CD8-positive, alpha-beta memory T cell (primary cell): Measurements from ENCODE around the gene ETDB. TPM values are rescaled to one million over a fixed set of nuclear protein-coding genes. Genes with fewer than 3 reads are reported as not detected.
"Not testable (repeated sequence)": the region's sequence is repeated elsewhere in the genome, so short reads cannot be mapped to it uniquely, and the experiment has no call there.

ENCODE experiments used
- CTCF ChIA-PET: fragments of 350-600 bp; sonication (Branson Sonifier 250); formaldehyde crosslinking; loops from one replicate; lab custom pipeline; 2021; ENCODE audit warnings: antibody characterized with exemption; lab: Charles Lee
- POLR2A ChIA-PET: fragments of 350-600 bp; sonication (Branson Sonifier 250); formaldehyde crosslinking; loops from one replicate; lab custom pipeline; 2021; ENCODE audit warnings: antibody characterized with exemption; lab: Charles Lee
- DNase-seq, 5 donors: peaks; one replicate each; pipeline versions ENCODE4 v3.0.0 to v3.0.0-alpha.2; 2020 to 2022; ENCODE audit warnings: mixed read lengths in 1 of 5
- H3K27ac ChIP-seq: one replicate; pipeline ENCODE4 v1.7.0; 2013; ENCODE audit warnings: low read depth, mild to moderate bottlenecking, low read length, moderate library complexity
- H3K27me3 ChIP-seq: 2 replicates; pipeline ENCODE4 v1.7.0; 2013; ENCODE audit warnings: low read length, mild to moderate bottlenecking; ENCODE audit not compliant: insufficient read depth, poor library complexity, severe bottlenecking
- H3K36me3 ChIP-seq: 2 replicates; pipeline ENCODE4 v1.7.0; 2013; ENCODE audit warnings: mild to moderate bottlenecking, low read length, moderate library complexity; ENCODE audit not compliant: insufficient read depth
- H3K4me1 ChIP-seq: 2 replicates; pipeline ENCODE4 v1.7.0; 2013; ENCODE audit warnings: mild to moderate bottlenecking, low read length, moderate library complexity; ENCODE audit not compliant: insufficient read depth
- H3K4me3 ChIP-seq: 2 replicates; pipeline ENCODE4 v1.7.0; 2013; ENCODE audit warnings: mild to moderate bottlenecking, low read length
- H3K9me3 ChIP-seq: 2 replicates; pipeline ENCODE4 v1.7.0; 2013; ENCODE audit warnings: mild to moderate bottlenecking, low read length
- H3K27ac Mint-ChIP-seq, 8 donors: one replicate each; pipeline ENCODE4 v1.8.0; 2020 to 2021; ENCODE audit warnings: mixed read lengths in 8 of 8, mild to moderate bottlenecking in 6 of 8, inconsistent platforms in 3 of 8, moderate library complexity in 3 of 8
- H3K27me3 Mint-ChIP-seq, 2 donors: one replicate each; pipeline ENCODE4 v1.8.0; 2020 to 2021; ENCODE audit warnings: mixed read lengths in 2 of 2, mild to moderate bottlenecking in 1 of 2, moderate library complexity in 1 of 2
- H3K36me3 Mint-ChIP-seq, 3 donors: one replicate each; pipeline ENCODE4 v1.8.0; 2020 to 2021; ENCODE audit warnings: mixed read lengths in 3 of 3, inconsistent platforms in 1 of 3, mild to moderate bottlenecking in 1 of 3
- H3K4me1 Mint-ChIP-seq, 3 donors: one replicate each; pipeline ENCODE4 v1.8.0; 2020 to 2021; ENCODE audit warnings: mixed read lengths in 3 of 3, inconsistent platforms in 1 of 3, mild to moderate bottlenecking in 1 of 3
- H3K4me3 Mint-ChIP-seq, 7 donors: one replicate each; pipeline ENCODE4 v1.8.0; 2020 to 2021; ENCODE audit warnings: mixed read lengths in 7 of 7, mild to moderate bottlenecking in 6 of 7, moderate library complexity in 4 of 7, inconsistent platforms in 2 of 7
- H3K9me3 Mint-ChIP-seq, 5 donors: one replicate each; pipeline ENCODE4 v1.8.0; 2020 to 2022; ENCODE audit warnings: mixed read lengths in 5 of 5, mild to moderate bottlenecking in 3 of 5, moderate library complexity in 2 of 5, inconsistent platforms in 1 of 5
- polyA plus RNA-seq: library from polyadenylated mRNA; unstranded; fragments of 300-500 nt; fragmentation: Illumina TruSeq; gene quantifications from one replicate; pipeline ENCODE4 v1.2.3, GENCODE V29; 2021
- total RNA-seq, 2 experiments: library from RNA; stranded (reverse); gene quantifications; one replicate each; pipeline ENCODE4 v1.2.3, GENCODE V29; 2021

The ETDB gene
- not detected for total RNA-seq
- not detected for polyA plus RNA-seq

GRCh38 chrX:135120056-135120576 lies at the start of gene ETDB:
Gene ETDB, minus strand, starts transcription at chrX:135120526. Its CDS starts 1,265 bp downstream, at chrX:135119261.
- H3K4me1 ChIP-seq, H3K27me3 ChIP-seq, H3K27ac Mint-ChIP-seq, H3K9me3 ChIP-seq, H3K4me1 Mint-ChIP-seq, H3K4me3 ChIP-seq, POLR2A ChIA-PET, H3K36me3 ChIP-seq, CTCF ChIA-PET, H3K27ac ChIP-seq, H3K27me3 Mint-ChIP-seq, H3K36me3 Mint-ChIP-seq, H3K4me3 Mint-ChIP-seq, DNase-seq, H3K9me3 Mint-ChIP-seq: not testable (repeated sequence)

- DNase-seq, H3K36me3 ChIP-seq, CTCF ChIA-PET, H3K27ac ChIP-seq, H3K4me1 ChIP-seq, H3K9me3 ChIP-seq, H3K4me1 Mint-ChIP-seq, H3K36me3 Mint-ChIP-seq, H3K27me3 ChIP-seq, H3K4me3 ChIP-seq, H3K4me3 Mint-ChIP-seq, H3K27ac Mint-ChIP-seq, POLR2A ChIA-PET, H3K9me3 Mint-ChIP-seq: not testable (repeated sequence)
- H3K27me3 Mint-ChIP-seq, result peaks cover 12 to 18% of the 10 kb centered on the region in 2 donors
These were observed 49.2 kb upstream of the ETDB start for GRCh38 chrX:135169534-135169933.

- Mint-ChIP-seq H3K27me3 (peaks cover 9 to 10% of the 10 kb centered on the region in 2 donors), H3K27ac (no peak overlapping the region), H3K4me3 (no peak overlapping the region), H3K9me3 (no peaks in the 10 kb centered on the region), H3K36me3 (no peaks in the 10 kb centered on the region), H3K4me1 (no peaks in the 10 kb centered on the region)
- H3K9me3 ChIP-seq, result no peaks in the 10 kb centered on the region
- H3K4me3 ChIP-seq, result no peak overlapping the region
- H3K27me3 ChIP-seq, result no peaks in the 10 kb centered on the region
- H3K4me1 ChIP-seq, result no peaks in the 10 kb centered on the region
- DNase-seq, result no peak
- no peak overlapping the region for H3K27ac ChIP-seq
- ChIA-PET CTCF (no interaction called here), POLR2A (no interaction called here)
- no peaks in the 10 kb centered on the region for H3K36me3 ChIP-seq
These were observed 48.2 kb upstream of the ETDB start for GRCh38 chrX:135168486-135168885.

GRCh38 chrX:135154688-135155087 lies 34.4 kb upstream of the ETDB start:
- H3K27ac ChIP-seq, DNase-seq, H3K27me3 Mint-ChIP-seq, H3K4me1 Mint-ChIP-seq, H3K36me3 ChIP-seq, H3K4me1 ChIP-seq, H3K9me3 Mint-ChIP-seq, POLR2A ChIA-PET, H3K27ac Mint-ChIP-seq, H3K36me3 Mint-ChIP-seq, H3K9me3 ChIP-seq, CTCF ChIA-PET, H3K4me3 ChIP-seq, H3K27me3 ChIP-seq, H3K4me3 Mint-ChIP-seq: not testable (repeated sequence)

- H3K4me3 ChIP-seq, H3K36me3 Mint-ChIP-seq, H3K4me3 Mint-ChIP-seq, H3K4me1 Mint-ChIP-seq, H3K9me3 ChIP-seq, H3K27me3 Mint-ChIP-seq, H3K27me3 ChIP-seq, H3K27ac Mint-ChIP-seq, H3K9me3 Mint-ChIP-seq, H3K4me1 ChIP-seq, H3K27ac ChIP-seq, H3K36me3 ChIP-seq, POLR2A ChIA-PET, DNase-seq, CTCF ChIA-PET: not testable (repeated sequence)
These were observed 5.8 kb upstream of the ETDB start for GRCh38 chrX:135126145-135126544.

GRCh38 chrX:135116064-135116463 lies 4.3 kb downstream of the ETDB start:
- POLR2A ChIA-PET, H3K36me3 Mint-ChIP-seq, H3K4me1 Mint-ChIP-seq, H3K27me3 ChIP-seq, H3K27ac Mint-ChIP-seq, H3K4me1 ChIP-seq, H3K4me3 ChIP-seq, H3K27ac ChIP-seq, H3K9me3 ChIP-seq, DNase-seq, H3K4me3 Mint-ChIP-seq, H3K36me3 ChIP-seq, CTCF ChIA-PET, H3K9me3 Mint-ChIP-seq: not testable (repeated sequence)
- peaks cover 10 to 12% of the 10 kb centered on the region in 2 donors for H3K27me3 Mint-ChIP-seq

GRCh38 chrX:135114392-135114791 lies 5.9 kb downstream of the ETDB start:
- Histone ChIP-seq H3K9me3 (no peaks in the 10 kb centered on the region), H3K36me3 (no peaks in the 10 kb centered on the region), H3K27ac (no peak overlapping the region), H3K4me1 (no peaks in the 10 kb centered on the region), H3K27me3 (peaks cover 7% of the 10 kb centered on the region), H3K4me3 (no peak overlapping the region)
- no peak for DNase-seq
- POLR2A ChIA-PET, result no interaction called here
- CTCF ChIA-PET, result no interaction called here
- H3K9me3 Mint-ChIP-seq, result no peaks in the 10 kb centered on the region
- no peaks in the 10 kb centered on the region for H3K36me3 Mint-ChIP-seq
- H3K4me3 Mint-ChIP-seq, result no peak overlapping the region
- peaks cover 19 to 21% of the 10 kb centered on the region in 2 donors for H3K27me3 Mint-ChIP-seq
- H3K27ac Mint-ChIP-seq, result no peak overlapping the region
- no peaks in the 10 kb centered on the region for H3K4me1 Mint-ChIP-seq

GRCh38 chrX:135112743-135113142 lies 7.6 kb downstream of the ETDB start:
- DNase-seq, result no peak
- Mint-ChIP-seq H3K27me3 (peaks cover 21 to 32% of the 10 kb centered on the region in 2 donors), H3K4me1 (no peaks in the 10 kb centered on the region), H3K9me3 (no peaks in the 10 kb centered on the region), H3K4me3 (no peak overlapping the region), H3K27ac (no peak overlapping the region), H3K36me3 (no peaks in the 10 kb centered on the region)
- Histone ChIP-seq H3K36me3 (no peaks in the 10 kb centered on the region), H3K4me1 (no peaks in the 10 kb centered on the region), H3K9me3 (no peaks in the 10 kb centered on the region), H3K27me3 (peaks cover 7% of the 10 kb centered on the region), H3K4me3 (no peak overlapping the region), H3K27ac (no peak overlapping the region)
- POLR2A ChIA-PET, result no interaction called here
- CTCF ChIA-PET, result no interaction called here
